K562 (cell line): ENCODE data around the gene RPL28. TPM values are rescaled to one million over a fixed set of nuclear protein-coding genes. Genes with fewer than 3 reads are reported as not detected.
A peak's percentile ranks its signal among the peaks of the same experiment; 100 is the strongest.

Source experiments
- ERF ChIP-seq: fragments of 450-650 bp; formaldehyde crosslinking; IDR thresholded peaks from 2 replicates; pipeline ENCODE4 v1.4.0; 2020; ENCODE audit warnings: mild to moderate bottlenecking, mixed read lengths
- IRF2 ChIP-seq: sonication (generic); formaldehyde crosslinking; IDR thresholded peaks from 2 replicates; pipeline ENCODE4 v1.8.1; 2022; ENCODE audit warnings: mild to moderate bottlenecking, missing genetic modification reagents
- KLF13 ChIP-seq: fragments of 450-650 bp; IDR thresholded peaks from 2 replicates; pipeline ENCODE4 v1.6.1; 2016; ENCODE audit warnings: missing genetic modification characterization, low read depth, mild to moderate bottlenecking, missing compliant biosample characterization, moderate library complexity, borderline replicate concordance
- MAFG ChIP-seq: fragments of 450-650 bp; conservative IDR thresholded peaks from 2 replicates; pipeline ENCODE4 v1.6.1; 2016; ENCODE audit warnings: missing genetic modification characterization, missing compliant biosample characterization
- MAZ ChIP-seq, 2 experiments: fragments of 450-650 bp in 1 of 2; sonication (generic) in 1 of 2; formaldehyde crosslinking; IDR thresholded peaks in 1 of 2; conservative IDR thresholded peaks in 1 of 2; 2 replicates each; pipeline versions ENCODE4 v1.4.0 to v1.5.0; 2020; ENCODE audit warnings: mild to moderate bottlenecking in 1 of 2, missing genetic modification reagents in 1 of 2
- SRF ChIP-seq, 2 experiments: fragments of 250-450, 450-650 bp in 1 of 2; sonication (Bioruptor Pico) in 1 of 2; sonication (generic) in 1 of 2; formaldehyde crosslinking; IDR thresholded peaks; 2 replicates each; pipeline versions ENCODE4 v1.5.0 to v1.5.1; 2020 to 2022; ENCODE audit warnings: mild to moderate bottlenecking in 1 of 2, missing genetic modification reagents in 1 of 2
- ZNF263 ChIP-seq: sonication (generic); formaldehyde crosslinking; IDR thresholded peaks from 2 replicates; pipeline ENCODE4 v1.8.0; 2022; ENCODE audit warnings: mild to moderate bottlenecking, missing genetic modification reagents, borderline replicate concordance
- polyA plus RNA-seq, 8 experiments: library from polyadenylated mRNA; depleted of rRNA in 4 of 8; stranded (reverse) in 5 of 8; unstranded in 3 of 8; fragments of >200 nt; fragmentation: Nextera tagmentation in 2 of 8; fragmentation: Illumina TruSeq in 1 of 8; extraction: Ambion mirVana in 2 of 8; extraction: Trizol in 1 of 8; gene quantifications; 2 replicates each; pipeline versions ENCODE4 v1.2.1 to v1.2.3, GENCODE V29; 2011 to 2014; ENCODE audit warnings: inconsistent platforms in 1 of 8, missing spikeins in 1 of 8
- total RNA-seq, 7 experiments: library from RNA; depleted of rRNA in 6 of 7; stranded (reverse); fragments of >200 nt in 6 of 7; fragmentation: Illumina TruSeq in 2 of 7; extraction: Trizol in 2 of 7; gene quantifications; 2 replicates each; pipeline versions ENCODE4 v1.2.1 to v1.2.3, GENCODE V29; 2011 to 2021; ENCODE audit warnings: low replicate concordance in 1 of 7
- TF ChIP-seq, protein P1 (sequence below): fragments of 200-600 bp; sonication (generic); IDR thresholded peaks from one replicate; pipeline ENCODE4 v1.6.1; 2012; ENCODE audit warnings: mild to moderate bottlenecking, low read depth, low read length, inconsistent platforms
- TF ChIP-seq, protein P2 (sequence below): sonication (generic); formaldehyde crosslinking; IDR thresholded peaks from 2 replicates; pipeline ENCODE4 v1.9.0; 2022; ENCODE audit warnings: mild to moderate bottlenecking, missing genetic modification reagents

The RPL28 gene
- total and polyA plus RNA-seq, 9 of the 15 experiments (the other 6 are each of a cell fraction or from before 2014, with no cell fraction given) = 124 to 3,106 (median 622) TPM

DNA sequence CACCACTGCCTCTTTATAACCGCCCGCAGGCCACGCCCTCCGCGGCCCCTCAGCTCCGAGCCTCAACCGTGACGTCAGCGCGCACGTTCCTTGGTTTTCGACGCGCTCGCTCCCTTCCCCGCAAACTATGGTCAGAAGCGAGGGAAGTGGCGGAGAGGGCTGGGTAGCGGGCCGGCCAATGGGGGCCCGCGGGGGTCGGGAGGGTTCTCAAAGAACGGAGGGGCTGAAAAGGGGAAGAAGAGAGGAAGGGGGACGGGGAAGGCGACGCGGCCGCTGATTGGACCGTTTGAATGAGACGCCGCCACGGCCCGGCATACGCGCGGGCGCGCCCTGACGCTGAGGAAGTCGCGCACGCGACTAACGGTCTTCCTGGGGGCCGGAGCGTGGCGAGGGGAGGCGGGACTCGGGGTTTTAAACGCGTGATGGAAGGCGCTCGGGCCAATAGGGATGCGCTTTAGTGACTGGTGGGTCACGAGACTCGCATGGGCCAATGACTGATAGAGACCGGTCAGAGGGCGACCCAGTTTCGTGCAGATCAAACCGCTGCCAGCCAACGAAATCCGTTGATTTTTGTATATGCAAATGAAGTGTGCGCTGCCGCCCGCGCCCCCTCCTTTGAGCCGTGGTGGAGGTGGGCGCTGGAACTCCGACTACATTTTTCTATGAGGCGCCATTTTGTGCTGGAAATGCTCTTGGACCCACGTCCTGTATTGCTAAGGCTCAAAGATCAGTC, 22.2 kb downstream of the RPL28 start (continued):
- TF ChIP-seq, protein P1, sequence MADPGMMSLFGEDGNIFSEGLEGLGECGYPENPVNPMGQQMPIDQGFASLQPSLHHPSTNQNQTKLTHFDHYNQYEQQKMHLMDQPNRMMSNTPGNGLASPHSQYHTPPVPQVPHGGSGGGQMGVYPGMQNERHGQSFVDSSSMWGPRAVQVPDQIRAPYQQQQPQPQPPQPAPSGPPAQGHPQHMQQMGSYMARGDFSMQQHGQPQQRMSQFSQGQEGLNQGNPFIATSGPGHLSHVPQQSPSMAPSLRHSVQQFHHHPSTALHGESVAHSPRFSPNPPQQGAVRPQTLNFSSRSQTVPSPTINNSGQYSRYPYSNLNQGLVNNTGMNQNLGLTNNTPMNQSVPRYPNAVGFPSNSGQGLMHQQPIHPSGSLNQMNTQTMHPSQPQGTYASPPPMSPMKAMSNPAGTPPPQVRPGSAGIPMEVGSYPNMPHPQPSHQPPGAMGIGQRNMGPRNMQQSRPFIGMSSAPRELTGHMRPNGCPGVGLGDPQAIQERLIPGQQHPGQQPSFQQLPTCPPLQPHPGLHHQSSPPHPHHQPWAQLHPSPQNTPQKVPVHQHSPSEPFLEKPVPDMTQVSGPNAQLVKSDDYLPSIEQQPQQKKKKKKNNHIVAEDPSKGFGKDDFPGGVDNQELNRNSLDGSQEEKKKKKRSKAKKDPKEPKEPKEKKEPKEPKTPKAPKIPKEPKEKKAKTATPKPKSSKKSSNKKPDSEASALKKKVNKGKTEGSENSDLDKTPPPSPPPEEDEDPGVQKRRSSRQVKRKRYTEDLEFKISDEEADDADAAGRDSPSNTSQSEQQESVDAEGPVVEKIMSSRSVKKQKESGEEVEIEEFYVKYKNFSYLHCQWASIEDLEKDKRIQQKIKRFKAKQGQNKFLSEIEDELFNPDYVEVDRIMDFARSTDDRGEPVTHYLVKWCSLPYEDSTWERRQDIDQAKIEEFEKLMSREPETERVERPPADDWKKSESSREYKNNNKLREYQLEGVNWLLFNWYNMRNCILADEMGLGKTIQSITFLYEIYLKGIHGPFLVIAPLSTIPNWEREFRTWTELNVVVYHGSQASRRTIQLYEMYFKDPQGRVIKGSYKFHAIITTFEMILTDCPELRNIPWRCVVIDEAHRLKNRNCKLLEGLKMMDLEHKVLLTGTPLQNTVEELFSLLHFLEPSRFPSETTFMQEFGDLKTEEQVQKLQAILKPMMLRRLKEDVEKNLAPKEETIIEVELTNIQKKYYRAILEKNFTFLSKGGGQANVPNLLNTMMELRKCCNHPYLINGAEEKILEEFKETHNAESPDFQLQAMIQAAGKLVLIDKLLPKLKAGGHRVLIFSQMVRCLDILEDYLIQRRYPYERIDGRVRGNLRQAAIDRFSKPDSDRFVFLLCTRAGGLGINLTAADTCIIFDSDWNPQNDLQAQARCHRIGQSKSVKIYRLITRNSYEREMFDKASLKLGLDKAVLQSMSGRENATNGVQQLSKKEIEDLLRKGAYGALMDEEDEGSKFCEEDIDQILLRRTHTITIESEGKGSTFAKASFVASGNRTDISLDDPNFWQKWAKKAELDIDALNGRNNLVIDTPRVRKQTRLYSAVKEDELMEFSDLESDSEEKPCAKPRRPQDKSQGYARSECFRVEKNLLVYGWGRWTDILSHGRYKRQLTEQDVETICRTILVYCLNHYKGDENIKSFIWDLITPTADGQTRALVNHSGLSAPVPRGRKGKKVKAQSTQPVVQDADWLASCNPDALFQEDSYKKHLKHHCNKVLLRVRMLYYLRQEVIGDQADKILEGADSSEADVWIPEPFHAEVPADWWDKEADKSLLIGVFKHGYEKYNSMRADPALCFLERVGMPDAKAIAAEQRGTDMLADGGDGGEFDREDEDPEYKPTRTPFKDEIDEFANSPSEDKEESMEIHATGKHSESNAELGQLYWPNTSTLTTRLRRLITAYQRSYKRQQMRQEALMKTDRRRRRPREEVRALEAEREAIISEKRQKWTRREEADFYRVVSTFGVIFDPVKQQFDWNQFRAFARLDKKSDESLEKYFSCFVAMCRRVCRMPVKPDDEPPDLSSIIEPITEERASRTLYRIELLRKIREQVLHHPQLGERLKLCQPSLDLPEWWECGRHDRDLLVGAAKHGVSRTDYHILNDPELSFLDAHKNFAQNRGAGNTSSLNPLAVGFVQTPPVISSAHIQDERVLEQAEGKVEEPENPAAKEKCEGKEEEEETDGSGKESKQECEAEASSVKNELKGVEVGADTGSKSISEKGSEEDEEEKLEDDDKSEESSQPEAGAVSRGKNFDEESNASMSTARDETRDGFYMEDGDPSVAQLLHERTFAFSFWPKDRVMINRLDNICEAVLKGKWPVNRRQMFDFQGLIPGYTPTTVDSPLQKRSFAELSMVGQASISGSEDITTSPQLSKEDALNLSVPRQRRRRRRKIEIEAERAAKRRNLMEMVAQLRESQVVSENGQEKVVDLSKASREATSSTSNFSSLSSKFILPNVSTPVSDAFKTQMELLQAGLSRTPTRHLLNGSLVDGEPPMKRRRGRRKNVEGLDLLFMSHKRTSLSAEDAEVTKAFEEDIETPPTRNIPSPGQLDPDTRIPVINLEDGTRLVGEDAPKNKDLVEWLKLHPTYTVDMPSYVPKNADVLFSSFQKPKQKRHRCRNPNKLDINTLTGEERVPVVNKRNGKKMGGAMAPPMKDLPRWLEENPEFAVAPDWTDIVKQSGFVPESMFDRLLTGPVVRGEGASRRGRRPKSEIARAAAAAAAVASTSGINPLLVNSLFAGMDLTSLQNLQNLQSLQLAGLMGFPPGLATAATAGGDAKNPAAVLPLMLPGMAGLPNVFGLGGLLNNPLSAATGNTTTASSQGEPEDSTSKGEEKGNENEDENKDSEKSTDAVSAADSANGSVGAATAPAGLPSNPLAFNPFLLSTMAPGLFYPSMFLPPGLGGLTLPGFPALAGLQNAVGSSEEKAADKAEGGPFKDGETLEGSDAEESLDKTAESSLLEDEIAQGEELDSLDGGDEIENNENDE = no peak
- TF ChIP-seq MAZ (CRISPR knock-in tag; conservative IDR thresholded peaks at IDR 0.05 in 1 of 2, IDR thresholded peaks at IDR 0.05 in 1 of 2) = peak; percentile 88 to 99
- peak in 1 of 2 experiments; percentile 45; a peak in 1 of 4 replicates for TF ChIP-seq SRF (CRISPR knock-in tag; IDR thresholded peaks at IDR 0.05)
- TF ChIP-seq ERF (CRISPR knock-in tag) = no peak
- peak; percentile 55; the same call in 1 of the 2 replicates for TF ChIP-seq ZNF263 (CRISPR knock-in tag)
- no peak for TF ChIP-seq IRF2
- TF ChIP-seq MAFG (tag) = no peak
- TF ChIP-seq, protein P2, sequence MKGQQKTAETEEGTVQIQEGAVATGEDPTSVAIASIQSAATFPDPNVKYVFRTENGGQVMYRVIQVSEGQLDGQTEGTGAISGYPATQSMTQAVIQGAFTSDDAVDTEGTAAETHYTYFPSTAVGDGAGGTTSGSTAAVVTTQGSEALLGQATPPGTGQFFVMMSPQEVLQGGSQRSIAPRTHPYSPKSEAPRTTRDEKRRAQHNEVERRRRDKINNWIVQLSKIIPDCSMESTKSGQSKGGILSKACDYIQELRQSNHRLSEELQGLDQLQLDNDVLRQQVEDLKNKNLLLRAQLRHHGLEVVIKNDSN (CRISPR knock-in tag) = peak; percentile 95
- 0 out of 2 replicates have a peak, but pooled peaks have one; percentile 50 for TF ChIP-seq KLF13 (tag)
- TF ChIP-seq, all 486 proteins: peak for 148
